ENCODE measurements around the gene MED8. TPM values are rescaled to one million over a fixed set of nuclear protein-coding genes. Genes with fewer than 3 reads are reported as not detected.

The MED8 gene
- total and polyA plus RNA-seq, 2 of the 8 experiments (the other 6 are each of a cell fraction or from before 2014, with no cell fraction given) = 7.0 to 20.6 TPM

DNA sequence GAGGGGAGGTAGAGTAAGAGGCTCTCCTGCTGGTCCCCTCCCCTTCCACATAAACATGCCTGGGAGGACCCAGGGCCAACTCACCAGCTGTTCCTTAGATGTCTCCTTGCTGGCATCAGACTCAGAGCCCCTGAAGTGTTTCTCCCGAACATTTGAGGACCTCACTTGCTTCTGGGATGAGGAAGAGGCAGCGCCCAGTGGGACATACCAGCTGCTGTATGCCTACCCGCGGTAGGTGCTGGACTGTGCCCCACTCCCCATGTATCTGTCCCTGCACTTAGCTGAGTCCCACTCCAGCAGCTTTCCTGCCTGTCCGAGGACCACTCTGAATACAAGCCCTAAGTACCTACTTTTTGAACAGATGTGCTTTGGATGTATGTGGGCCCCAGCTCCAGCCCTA is 51.6 kb downstream of the MED8 start (continued):
- TF ChIP-seq GABPA (IDR thresholded peaks at IDR 0.05; ENCODE audit: borderline replicate concordance, insufficient read depth, low read length) (no peak), FOSL1 (IDR thresholded peaks at IDR 0.05; ENCODE audit: insufficient read depth, low read depth, low read length) (no peak), POU5F1 (IDR thresholded peaks at IDR 0.05; ENCODE audit: low read depth, low read length) (no peak)

Measured in H1 (cell line).